OCI-LY3 (cell line): Measurements from ENCODE around the gene DCAF17.

Source experiments
- H2AFZ ChIP-seq: fragments of 200-600, 300-600 bp; shearing (Covaris generic); 2 replicates; pipeline ENCODE4 v1.6.0; 2014; ENCODE audit warnings: antibody characterized with exemption, low read depth, low read length
- H3K27ac ChIP-seq: fragments of 200-600, 300-600 bp; sonication (generic); 2 replicates; pipeline ENCODE4 v1.5.1; 2014; ENCODE audit warnings: mild to moderate bottlenecking, low read length, moderate library complexity, mixed read lengths
- H3K27me3 ChIP-seq: fragments of 200-600, 300-600 bp; sonication (generic); 2 replicates; pipeline ENCODE4 v1.6.1; 2014; ENCODE audit warnings: low read depth, low read length, mixed read lengths
- H3K36me3 ChIP-seq: fragments of 200-600, 300-600 bp; sonication (generic); replicated peaks from 2 replicates; pipeline ENCODE3; 2014; ENCODE audit warnings: low read depth, low read length, mixed read lengths
- H3K4me1 ChIP-seq: fragments of 300-600, 200-600 bp; sonication (generic); 2 replicates; pipeline ENCODE4 v1.6.1; 2014; ENCODE audit warnings: low read length, mixed read lengths
- H3K4me2 ChIP-seq: fragments of 200-600, 300-600 bp; sonication (generic); 2 replicates; pipeline ENCODE4 v1.6.1; 2014; ENCODE audit warnings: low read length, mixed read lengths
- H3K4me3 ChIP-seq: fragments of 300-600, 200-600 bp; sonication (generic); 2 replicates; pipeline ENCODE4 v1.5.1; 2014; ENCODE audit warnings: antibody characterized with exemption, mild to moderate bottlenecking, low read length, moderate library complexity
- H3K79me2 ChIP-seq: fragments of 300-600, 200-600 bp; shearing (Covaris generic); 2 replicates; pipeline ENCODE4 v1.6.1; 2014; ENCODE audit warnings: mild to moderate bottlenecking, low read length, mixed read lengths
- H3K9ac ChIP-seq: fragments of 300-600, 200-600 bp; shearing (Covaris generic); 2 replicates; pipeline ENCODE4 v1.6.0; 2014; ENCODE audit warnings: mild to moderate bottlenecking, low read length, moderate library complexity
- H3K9me3 ChIP-seq: fragments of 200-600, 300-600 bp; shearing (Covaris generic); 2 replicates; pipeline ENCODE4 v1.6.1; 2014; ENCODE audit warnings: low read length, mixed read lengths; ENCODE audit not compliant: insufficient read depth
- H4K20me1 ChIP-seq: fragments of 200-600, 300-600 bp; sonication (generic); 2 replicates; pipeline ENCODE4 v1.6.1; 2016; ENCODE audit warnings: low read length, mixed read lengths; ENCODE audit not compliant: insufficient read depth
- CTCF ChIP-seq: fragments of 200-600, 300-600 bp; sonication (generic); IDR thresholded peaks from 2 replicates; pipeline ENCODE4 v1.5.1; 2014; ENCODE audit warnings: antibody characterized with exemption, low read length, low read depth
- EZH2phosphoT487 ChIP-seq: fragments of 200-600 bp; shearing (Covaris generic); IDR thresholded peaks from 2 replicates; pipeline ENCODE4 v1.6.1; 2018; ENCODE audit warnings: antibody characterized with exemption, mixed run types, low read depth

Gene DCAF17

GRCh38 chr2:171531291-171531690, 97.3 kb downstream of the DCAF17 start:
- peaks cover 6% of the 10 kb centered on the region; the same call in 1 of the 2 replicates for H3K9me3 ChIP-seq
- 0 out of 2 replicates have a peak overlapping the region, but pooled peaks have one; percentile 10 for H3K4me3 ChIP-seq
- peaks cover 10% of the 10 kb centered on the region for H3K36me3 ChIP-seq
- H3K4me1 ChIP-seq, result peaks cover 20% of the 10 kb centered on the region
- TF ChIP-seq CTCF, result no peak
- no peak for TF ChIP-seq EZH2phosphoT487
- no peaks in the 10 kb centered on the region for H3K79me2 ChIP-seq
- peak overlapping the region; percentile 63 for H3K4me2 ChIP-seq
- H3K27me3 ChIP-seq, result no peaks in the 10 kb centered on the region
- H3K9ac ChIP-seq, result no peak overlapping the region
- no peak overlapping the region for H2AFZ ChIP-seq
- 0 out of 2 replicates have a peak, but pooled peaks cover 6% of the 10 kb centered on the region for H4K20me1 ChIP-seq
- no peak overlapping the region for H3K27ac ChIP-seq

- Histone ChIP-seq H3K36me3 (peaks cover 10% of the 10 kb centered on the region), H3K79me2 (no peaks in the 10 kb centered on the region), H3K4me1 (peaks cover 20% of the 10 kb centered on the region), H4K20me1 (0 out of 2 replicates have a peak, but pooled peaks cover 6% of the 10 kb centered on the region), H3K4me2 (peak overlapping the region; percentile 63), H3K27ac (no peak overlapping the region), H3K9ac (no peak overlapping the region), H3K4me3 (no peak overlapping the region), H2AFZ (no peak overlapping the region), H3K9me3 (peaks cover 6% of the 10 kb centered on the region; the same call in 1 of the 2 replicates), H3K27me3 (no peaks in the 10 kb centered on the region)
- TF ChIP-seq CTCF (no peak), EZH2phosphoT487 (no peak)
Observed at GRCh38 chr2:171531836-171532450, 97.9 kb downstream of the DCAF17 start.

- no peak overlapping the region for H3K27ac ChIP-seq
- H3K4me1 ChIP-seq, result peaks cover 20% of the 10 kb centered on the region
- no peak overlapping the region for H3K4me3 ChIP-seq
- no peak overlapping the region for H3K9ac ChIP-seq
- no peaks in the 10 kb centered on the region for H3K27me3 ChIP-seq
- H4K20me1 ChIP-seq, result 0 out of 2 replicates have a peak, but pooled peaks cover 4% of the 10 kb centered on the region
- no peak overlapping the region for H3K4me2 ChIP-seq
- H3K79me2 ChIP-seq, result no peaks in the 10 kb centered on the region
- peaks cover 10% of the 10 kb centered on the region for H3K36me3 ChIP-seq
- no peak overlapping the region for H2AFZ ChIP-seq
- TF ChIP-seq EZH2phosphoT487, result no peak
- no peak for TF ChIP-seq CTCF
- H3K9me3 ChIP-seq, result peaks cover 6% of the 10 kb centered on the region; the same call in 1 of the 2 replicates
Observed at GRCh38 chr2:171533331-171533730, 99.3 kb downstream of the DCAF17 start.
